Activated T-helper 2 cell treated with anti-CD3 and anti-CD28 coated beads, Interferon-gamma antibody, Interleukin-2, Interleukin-4, amounts not matched to agents 10 μg/mL and 5 μg/mL and 100 μg/mL, durations not matched to agents 14 hours and 24 hours and 36 hours (primary cell): Measurements from ENCODE around the gene SPNS3. TPM values are rescaled to one million over a fixed set of nuclear protein-coding genes. Genes with fewer than 3 reads are reported as not detected.
A peak's percentile ranks its signal among the peaks of the same experiment; 100 is the strongest.

Source experiments
- DNase-seq: peaks from one replicate; pipeline ENCODE4 v3.0.0; 2021; ENCODE audit warnings: low spot score
- H3K27ac Mint-ChIP-seq: one replicate; pipeline ENCODE4 v1.8.0; 2021; ENCODE audit warnings: mixed read lengths
- H3K27me3 Mint-ChIP-seq: one replicate; pipeline ENCODE4 v1.8.0; 2021; ENCODE audit warnings: low read depth, mixed read lengths
- H3K36me3 Mint-ChIP-seq: one replicate; pipeline ENCODE4 v1.8.0; 2021; ENCODE audit warnings: low read depth, mixed read lengths
- H3K4me1 Mint-ChIP-seq: one replicate; pipeline ENCODE4 v1.8.0; 2021; ENCODE audit warnings: low read depth, mixed read lengths
- H3K4me3 Mint-ChIP-seq: one replicate; pipeline ENCODE4 v1.8.0; 2021; ENCODE audit warnings: low read depth, mild to moderate bottlenecking, moderate library complexity, mixed read lengths
- H3K9me3 Mint-ChIP-seq: one replicate; pipeline ENCODE4 v1.8.0; 2021; ENCODE audit warnings: mixed read lengths
- intact Hi-C: fragments of 100-400 bp; cut with micrococcal nuclease; formaldehyde crosslinking; loops from one replicate; pipeline ENCODE4 v1.15.1; 2023
- total RNA-seq: library from RNA; stranded (reverse); gene quantifications from 2 replicates; pipeline ENCODE4 v1.2.3, GENCODE V29; 2022

SPNS3 gene
- total RNA-seq, 1 donor from 2014 or later, result 3.3 TPM

DNA sequence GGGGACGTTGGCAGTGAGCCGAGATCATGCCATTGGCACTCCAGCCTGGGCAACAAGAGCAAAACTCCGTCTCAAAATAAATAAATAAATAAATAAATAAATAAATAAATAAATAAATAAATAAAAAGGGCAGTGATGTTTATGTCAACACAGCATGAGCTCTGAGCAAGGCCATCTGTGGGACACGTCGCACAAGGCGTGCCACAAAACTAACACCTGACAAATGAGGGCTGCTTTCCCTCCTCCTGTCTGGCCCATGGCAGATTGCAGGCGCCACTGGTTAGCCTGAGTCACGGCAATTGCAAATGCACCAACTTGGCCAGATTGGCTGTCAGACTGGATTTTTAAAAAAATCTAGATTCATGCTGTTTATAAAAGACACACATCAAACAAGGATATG, 25.9 kb upstream of the SPNS3 start:
- DNase-seq, result no peak
- Mint-ChIP-seq H3K4me3 (no peak overlapping the region), H3K4me1 (peaks cover 2% of the 10 kb centered on the region), H3K36me3 (no peaks in the 10 kb centered on the region), H3K27ac (no peak overlapping the region), H3K27me3 (no peaks in the 10 kb centered on the region), H3K9me3 (no peaks in the 10 kb centered on the region)
- intact Hi-C loops, result no loop called here

DNA sequence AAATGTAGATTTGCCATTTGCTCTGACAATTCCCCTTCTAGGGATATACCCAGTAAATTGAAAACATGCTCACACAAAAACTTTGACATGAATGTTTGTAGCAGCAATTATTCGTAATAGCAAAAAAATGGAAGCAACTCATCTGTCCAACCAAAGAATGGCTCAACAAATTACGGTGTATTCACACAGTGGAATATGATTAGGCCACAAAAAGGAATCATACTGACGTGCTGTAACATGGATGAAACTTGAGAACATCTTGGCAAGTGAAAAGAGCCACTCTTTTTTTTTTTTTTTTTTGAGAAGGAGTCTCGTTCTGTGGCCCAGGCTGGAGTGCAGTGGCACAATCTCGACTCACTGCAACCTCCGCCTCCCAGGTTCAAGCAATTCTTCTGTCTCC, 24.1 kb upstream of the SPNS3 start:
- H3K27ac Mint-ChIP-seq, result no peak overlapping the region
- H3K36me3 Mint-ChIP-seq, result no peaks in the 10 kb centered on the region
- H3K9me3 Mint-ChIP-seq, result no peaks in the 10 kb centered on the region
- H3K4me1 Mint-ChIP-seq, result peaks cover 5% of the 10 kb centered on the region
- H3K4me3 Mint-ChIP-seq, result no peak overlapping the region
- H3K27me3 Mint-ChIP-seq, result no peaks in the 10 kb centered on the region
- DNase-seq, result no peak
- intact Hi-C loops, result loop anchor here (5.0 kb wide), 1 partner anchor 32 kb away; no protein-coding TSS in a partner anchor

DNA sequence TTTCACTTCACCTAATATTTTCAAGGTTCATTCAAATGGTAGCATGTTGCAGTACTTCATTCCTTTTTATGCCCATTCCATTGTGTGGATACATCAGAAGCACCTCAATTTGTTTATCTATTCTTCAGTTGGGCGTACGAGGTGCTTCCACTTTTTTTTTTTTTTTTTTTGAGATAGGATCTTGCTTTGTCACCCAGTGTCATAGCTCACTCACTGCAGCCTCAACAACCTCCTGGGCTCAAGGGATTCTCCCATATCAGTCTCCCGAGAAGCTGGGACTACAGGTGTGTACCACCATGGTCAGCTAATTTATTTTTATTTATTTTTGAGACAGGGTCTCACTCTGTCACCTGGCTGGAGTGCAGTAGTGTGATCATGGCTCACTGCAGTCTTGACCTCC, 22.5 kb upstream of the SPNS3 start:
- intact Hi-C loops, result loop anchor here (5.0 kb wide), 1 partner anchor 34 kb away; no protein-coding TSS in a partner anchor
- H3K4me1 Mint-ChIP-seq, result peaks cover 5% of the 10 kb centered on the region
- H3K36me3 Mint-ChIP-seq, result no peaks in the 10 kb centered on the region
- no peak for DNase-seq
- no peaks in the 10 kb centered on the region for H3K9me3 Mint-ChIP-seq
- H3K4me3 Mint-ChIP-seq, result no peak overlapping the region
- H3K27ac Mint-ChIP-seq, result no peak overlapping the region
- H3K27me3 Mint-ChIP-seq, result no peaks in the 10 kb centered on the region

DNA sequence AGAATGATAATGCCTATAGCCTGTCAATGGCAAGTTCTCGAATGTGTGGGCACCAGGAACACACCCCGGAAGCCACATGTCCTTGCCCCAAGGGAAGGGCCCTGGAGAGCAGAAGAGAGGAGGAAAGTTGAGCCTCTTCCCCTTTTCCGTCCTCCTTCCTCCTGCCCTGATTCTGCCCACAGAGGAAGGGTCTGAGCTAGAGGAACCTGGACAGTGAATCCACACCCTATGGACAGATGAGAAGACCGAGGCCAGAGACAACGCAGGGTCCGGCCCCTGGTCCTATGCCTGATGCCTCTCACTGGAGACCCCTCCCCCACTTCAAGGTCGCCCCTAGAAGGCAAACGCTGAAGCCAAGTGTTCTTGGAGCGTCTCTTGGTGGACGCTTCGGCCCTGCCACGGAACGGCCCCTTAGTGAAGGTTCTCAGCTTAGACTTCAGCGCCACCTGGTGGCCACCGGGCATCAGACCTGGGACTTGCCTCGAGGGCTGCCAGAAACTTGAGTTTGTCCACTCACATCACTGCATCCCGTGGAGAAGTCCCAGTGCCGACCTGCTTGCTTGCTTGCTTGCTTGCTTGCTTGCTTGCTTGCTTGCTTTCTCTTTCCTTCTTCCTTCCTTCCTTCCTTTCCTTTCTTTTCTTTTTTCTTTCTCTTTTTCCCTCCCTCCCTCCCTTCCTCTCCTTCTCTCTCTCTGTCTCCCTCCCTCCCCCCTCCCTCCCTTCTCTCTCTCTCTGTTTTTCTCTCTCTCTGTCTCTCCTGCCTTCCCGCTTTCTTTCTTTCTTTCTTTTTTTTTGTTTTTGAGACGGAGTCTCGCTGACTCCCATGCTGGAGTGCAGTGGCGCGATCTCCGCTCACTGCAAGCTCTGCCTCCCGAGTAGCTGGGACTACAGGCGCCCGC, 20.6 kb upstream of the SPNS3 start:
- DNase-seq, result peak; percentile 83
- Mint-ChIP-seq H3K9me3 (no peaks in the 10 kb centered on the region), H3K27ac (peak overlapping the region; percentile 76), H3K36me3 (no peaks in the 10 kb centered on the region), H3K27me3 (no peaks in the 10 kb centered on the region), H3K4me3 (peak overlapping the region; percentile 57), H3K4me1 (peaks cover 5% of the 10 kb centered on the region)
- intact Hi-C loops, result loop anchor here (1.0 to 5.0 kb wide), 3 partner anchors 36 to 213 kb away; no protein-coding TSS in a partner anchor

DNA sequence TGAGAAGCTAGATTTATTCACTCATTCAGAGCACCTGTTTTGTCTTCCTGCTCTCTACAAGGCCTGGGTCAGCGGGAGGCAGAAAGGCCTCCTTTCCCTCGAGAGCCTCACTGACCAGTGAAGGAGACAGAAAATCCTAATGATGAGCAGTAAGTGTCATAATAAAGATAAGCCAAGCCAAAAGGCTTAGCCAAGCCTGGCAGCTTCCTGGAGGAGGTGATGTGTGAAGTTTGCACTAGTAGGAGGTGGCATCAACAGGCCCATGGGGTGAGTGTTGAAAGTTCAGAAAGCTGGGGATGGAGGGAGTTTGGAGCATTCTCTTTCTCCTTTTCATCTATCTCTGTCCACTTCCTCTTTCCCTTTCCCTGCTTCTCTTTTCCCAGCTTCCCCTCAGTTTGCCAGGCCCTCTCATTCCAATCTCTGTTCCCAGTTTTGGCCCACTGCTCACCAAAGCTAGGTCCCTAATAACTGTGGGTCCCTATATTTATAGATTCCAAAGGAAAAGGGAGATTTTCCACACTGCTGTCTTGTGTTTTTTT, 16.5 kb upstream of the SPNS3 start:
- H3K36me3 Mint-ChIP-seq, result no peaks in the 10 kb centered on the region
- no peaks in the 10 kb centered on the region for H3K9me3 Mint-ChIP-seq
- no peak for DNase-seq
- no peak overlapping the region for H3K4me3 Mint-ChIP-seq
- H3K27me3 Mint-ChIP-seq, result peaks cover 1% of the 10 kb centered on the region
- intact Hi-C loops, result no loop called here
- H3K4me1 Mint-ChIP-seq, result peaks cover 9% of the 10 kb centered on the region
- H3K27ac Mint-ChIP-seq, result no peak overlapping the region

DNA sequence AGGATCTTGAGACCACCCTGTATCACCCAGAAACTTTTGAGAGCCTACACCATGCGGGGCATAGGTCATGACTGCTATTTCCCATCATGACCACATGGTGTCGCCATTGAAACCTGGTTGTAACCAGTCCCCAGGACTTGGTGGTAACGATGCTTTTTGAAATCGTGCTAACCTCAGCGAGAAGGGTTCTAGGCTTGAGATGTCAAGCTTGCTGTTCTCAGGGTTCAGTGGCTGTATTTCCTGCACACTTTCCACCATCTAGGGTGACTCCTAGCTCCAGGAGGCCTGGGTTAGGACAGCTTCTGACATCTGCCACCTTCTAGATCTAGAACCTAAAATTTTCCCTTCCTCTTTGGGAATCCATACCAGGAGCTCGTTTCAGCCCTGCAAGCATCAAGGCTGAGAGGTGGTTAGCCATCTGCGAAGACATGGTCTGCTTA, 13.0 kb upstream of the SPNS3 start:
- peak; percentile 59 for DNase-seq
- Mint-ChIP-seq H3K4me3 (no peak overlapping the region), H3K9me3 (no peaks in the 10 kb centered on the region), H3K4me1 (peaks cover 4% of the 10 kb centered on the region), H3K36me3 (no peaks in the 10 kb centered on the region), H3K27ac (no peak overlapping the region), H3K27me3 (peaks cover 7% of the 10 kb centered on the region)
- intact Hi-C loops, result loop anchor here (5.0 to 10.0 kb wide), 2 partner anchors 74 to 207 kb away; partner anchors contain the start of gene SPNS2

DNA sequence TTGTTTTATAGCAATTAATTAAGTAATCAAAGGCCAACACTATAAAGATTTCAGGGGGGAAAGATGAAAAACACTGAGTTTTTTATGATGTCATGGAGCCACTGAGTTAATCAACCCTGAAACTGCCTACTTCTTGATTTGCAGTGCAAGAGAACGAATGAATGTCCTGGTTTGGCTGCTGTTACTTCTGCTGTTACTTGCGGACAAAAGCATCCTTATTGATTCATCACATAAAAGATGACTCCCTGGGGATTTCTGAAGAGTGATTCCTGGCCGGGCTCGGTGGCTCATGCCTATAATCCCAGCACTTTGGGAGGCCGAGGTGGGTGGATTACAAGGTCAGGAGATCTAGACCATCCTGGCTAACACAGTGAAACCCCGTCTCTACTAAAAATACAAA, 10.9 kb upstream of the SPNS3 start:
- no peak for DNase-seq
- H3K27me3 Mint-ChIP-seq, result peaks cover 7% of the 10 kb centered on the region
- H3K4me3 Mint-ChIP-seq, result no peak overlapping the region
- intact Hi-C loops, result loop anchor here (5.0 to 10.0 kb wide), 2 partner anchors 72 to 204 kb away; partner anchors contain the start of gene SPNS2
- no peaks in the 10 kb centered on the region for H3K36me3 Mint-ChIP-seq
- peaks cover 4% of the 10 kb centered on the region for H3K4me1 Mint-ChIP-seq
- no peaks in the 10 kb centered on the region for H3K9me3 Mint-ChIP-seq
- no peak overlapping the region for H3K27ac Mint-ChIP-seq

DNA sequence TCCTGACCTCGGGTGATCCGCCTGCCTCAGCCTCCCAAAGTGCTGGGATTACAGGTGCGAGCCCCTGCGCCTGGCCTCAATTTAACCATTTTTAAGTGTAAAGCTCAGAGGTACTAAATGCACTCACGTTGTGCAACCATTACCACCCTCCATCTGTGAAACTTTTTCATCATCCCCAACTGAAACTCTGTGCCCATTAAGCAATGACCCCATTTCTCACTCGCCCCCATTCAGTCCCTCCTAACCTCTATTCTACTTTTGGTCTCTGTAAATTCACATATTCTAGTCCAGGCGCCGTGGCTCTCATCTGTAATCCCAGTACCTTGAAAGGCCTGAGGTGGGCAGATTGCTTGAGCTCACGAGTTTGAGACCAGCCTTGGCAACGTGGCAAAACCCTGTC, 8.3 kb upstream of the SPNS3 start:
- Mint-ChIP-seq H3K36me3 (no peaks in the 10 kb centered on the region), H3K9me3 (no peaks in the 10 kb centered on the region), H3K27me3 (peaks cover 9% of the 10 kb centered on the region), H3K4me1 (peaks cover 4% of the 10 kb centered on the region), H3K4me3 (no peak overlapping the region), H3K27ac (no peak overlapping the region)
- intact Hi-C loops, result loop anchor here (10.0 kb wide), 1 partner anchor 69 kb away; the partner anchor contains the start of gene SPNS2
- DNase-seq, result no peak

DNA sequence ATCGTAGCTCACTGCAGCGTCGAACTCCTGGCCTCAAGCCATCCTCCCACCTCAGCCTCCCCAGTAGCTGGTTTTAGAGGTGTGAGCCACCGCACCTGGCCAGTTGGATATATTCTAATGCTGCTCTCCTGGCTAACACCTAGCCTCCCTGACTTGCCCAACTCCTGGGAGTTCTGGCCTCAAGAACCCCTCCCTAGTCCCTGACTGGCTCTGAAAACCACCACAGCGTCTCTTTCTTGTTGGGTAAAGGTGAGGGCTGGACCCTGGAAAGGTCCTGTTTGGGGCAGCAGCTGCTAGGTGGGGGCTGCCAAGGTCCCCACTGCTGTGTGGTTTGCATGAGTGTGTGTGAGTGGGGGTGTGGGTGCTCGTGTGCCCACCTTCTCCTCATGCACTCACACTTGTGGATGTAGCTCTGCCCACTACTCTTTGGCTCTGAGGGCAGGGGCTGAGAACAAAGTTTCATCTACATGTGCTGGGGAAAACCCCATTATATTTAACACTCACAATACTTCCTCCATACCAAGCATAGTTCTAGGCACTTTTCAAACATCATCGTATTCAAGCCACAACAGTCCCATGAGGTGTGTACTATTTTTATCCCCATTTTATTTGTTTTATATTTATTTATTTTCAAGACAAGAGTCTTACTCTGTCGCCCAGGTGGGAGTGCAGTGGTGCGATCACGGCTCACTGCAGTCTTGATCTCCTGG, 7.1 kb upstream of the SPNS3 start:
- H3K4me3 Mint-ChIP-seq, result no peak overlapping the region
- peaks cover 9% of the 10 kb centered on the region for H3K27me3 Mint-ChIP-seq
- H3K9me3 Mint-ChIP-seq, result no peaks in the 10 kb centered on the region
- H3K36me3 Mint-ChIP-seq, result no peaks in the 10 kb centered on the region
- intact Hi-C loops, result loop anchor here (10.0 kb wide), 1 partner anchor 68 kb away; the partner anchor contains the start of gene SPNS2
- H3K27ac Mint-ChIP-seq, result no peak overlapping the region
- no peaks in the 10 kb centered on the region for H3K4me1 Mint-ChIP-seq
- no peak for DNase-seq

DNA sequence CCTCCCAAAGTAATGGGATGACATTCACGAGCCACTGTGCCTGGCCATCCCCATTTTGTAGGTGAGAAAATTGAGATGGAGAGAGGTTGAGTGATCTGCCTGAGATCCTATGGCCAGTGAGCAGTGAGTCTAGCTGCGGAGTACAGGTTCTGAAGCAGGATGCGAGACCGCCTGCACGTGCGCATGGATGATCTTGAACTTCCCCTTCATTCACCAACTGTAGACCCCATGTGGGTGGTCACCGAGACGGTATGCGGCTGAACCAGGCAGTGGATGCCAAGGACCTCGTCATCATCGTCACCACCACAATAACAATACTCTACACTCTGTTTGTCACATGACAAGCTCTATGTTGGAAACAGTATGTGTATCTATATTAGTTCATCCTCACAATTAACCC, 6.2 kb upstream of the SPNS3 start:
- no peak overlapping the region for H3K4me3 Mint-ChIP-seq
- no peaks in the 10 kb centered on the region for H3K4me1 Mint-ChIP-seq
- DNase-seq, result no peak
- peaks cover 6% of the 10 kb centered on the region for H3K27me3 Mint-ChIP-seq
- H3K36me3 Mint-ChIP-seq, result no peaks in the 10 kb centered on the region
- H3K9me3 Mint-ChIP-seq, result no peaks in the 10 kb centered on the region
- intact Hi-C loops, result loop anchor here (10.0 kb wide), 1 partner anchor 67 kb away; the partner anchor contains the start of gene SPNS2
- no peak overlapping the region for H3K27ac Mint-ChIP-seq

DNA sequence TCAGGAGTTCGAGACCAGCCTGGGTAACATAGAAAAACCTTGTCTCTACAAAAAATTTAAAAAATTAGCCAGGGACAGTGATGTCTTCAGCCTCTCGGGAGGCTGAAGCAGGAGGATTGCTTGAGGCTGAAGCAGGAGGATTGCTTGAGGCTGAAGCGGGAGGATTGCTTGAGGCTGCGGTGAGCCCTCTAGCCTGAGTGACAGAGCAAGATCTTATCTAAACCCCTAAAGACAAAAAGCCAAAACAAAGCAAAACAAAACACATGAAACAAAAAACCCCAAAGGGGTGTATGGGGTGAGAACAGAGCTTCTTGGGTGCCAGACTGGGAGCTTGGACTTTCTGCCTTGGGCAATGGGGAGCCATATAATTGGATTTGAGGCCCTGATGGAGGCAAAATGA, 2.6 kb downstream of the SPNS3 start:
- peak; percentile 22 for DNase-seq
- Mint-ChIP-seq H3K9me3 (no peaks in the 10 kb centered on the region), H3K27me3 (no peaks in the 10 kb centered on the region), H3K36me3 (no peaks in the 10 kb centered on the region), H3K4me1 (peaks cover 32% of the 10 kb centered on the region), H3K27ac (peak overlapping the region; percentile 47), H3K4me3 (no peak overlapping the region)
- intact Hi-C loops, result no loop called here

DNA sequence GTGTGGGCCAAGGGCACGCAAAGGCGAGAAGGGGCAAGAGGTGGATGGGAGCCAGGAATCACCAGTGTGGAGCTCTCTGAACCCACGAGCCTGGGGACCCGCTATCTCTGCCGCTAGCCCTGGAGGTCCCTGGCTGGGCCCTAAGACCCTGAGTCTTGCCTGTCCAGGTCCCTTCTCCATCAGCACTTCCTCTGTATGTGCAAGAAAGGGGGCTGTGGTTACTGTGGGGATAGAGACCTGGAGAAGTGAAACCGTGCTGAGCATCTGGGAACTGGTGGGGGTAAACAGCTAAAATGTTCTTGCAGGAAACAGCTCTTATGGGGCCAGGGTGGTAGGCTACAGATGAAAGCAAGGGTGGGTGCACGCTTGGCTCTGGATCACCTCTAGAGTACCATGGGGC, 3.1 kb downstream of the SPNS3 start:
- Mint-ChIP-seq H3K4me1 (peaks cover 32% of the 10 kb centered on the region), H3K9me3 (no peaks in the 10 kb centered on the region), H3K27ac (peak overlapping the region; percentile 47), H3K36me3 (peaks cover 2% of the 10 kb centered on the region), H3K27me3 (no peaks in the 10 kb centered on the region), H3K4me3 (no peak overlapping the region)
- DNase-seq, result no peak
- intact Hi-C loops, result no loop called here
